Panc1 (cell line): ENCODE results near the gene ORMDL2. TPM values are rescaled to one million over a fixed set of nuclear protein-coding genes. Genes with fewer than 3 reads are reported as not detected.

ENCODE experiments used
- ATAC-seq: fragments of 200-7000 bp; cut with Tn5 transposase; 2 replicates; pipeline ENCODE4 v1.9.1; 2020; ENCODE audit warnings: mild to moderate bottlenecking, moderate library complexity
- BruUV-seq: library from RNA; stranded (reverse); fragments of 400-500 nt; replicated peaks from 2 replicates; lab custom pipeline; 2021; lab: Mats Ljungman, UMichigan
- CTCF ChIA-PET: fragments of 300-600 bp; sonication (Branson Sonifier 250); formaldehyde crosslinking; loops from one replicate; lab custom pipeline; 2022; ENCODE audit warnings: antibody characterized with exemption; lab: Charles Lee
- POLR2A ChIA-PET: fragments of 300-600 bp; sonication (Branson Sonifier 250); formaldehyde crosslinking; loops from one replicate; lab custom pipeline; 2022; ENCODE audit warnings: antibody characterized with exemption; lab: Charles Lee
- DNase-seq: peaks from one replicate; pipeline ENCODE4 v3.0.0-alpha.2; 2010; ENCODE audit warnings: low read depth, low spot score
- H3K27ac ChIP-seq: 2 replicates; pipeline ENCODE4 v1.5.1; 2011; ENCODE audit warnings: mild to moderate bottlenecking, low read length, inconsistent platforms
- H3K27me3 ChIP-seq: fragments of 200-500 bp; sonication (Bioruptor generic); 2 replicates; pipeline ENCODE4 v1.6.0; 2014; ENCODE audit warnings: low read length, inconsistent platforms; ENCODE audit not compliant: control insufficient read depth, insufficient read depth
- H3K36me3 ChIP-seq: fragments of 200-500 bp; sonication (Bioruptor generic); 2 replicates; pipeline ENCODE4 v1.5.1; 2014; ENCODE audit warnings: inconsistent platforms, mild to moderate bottlenecking, low read length, moderate library complexity; ENCODE audit not compliant: control insufficient read depth, insufficient read depth
- H3K4me1 ChIP-seq: 2 replicates; pipeline ENCODE4 v1.5.1; 2011; ENCODE audit warnings: inconsistent platforms, mild to moderate bottlenecking, low read length, moderate library complexity; ENCODE audit not compliant: control insufficient read depth, insufficient read depth
- H3K4me3 ChIP-seq, 2 experiments: 2 replicates each; pipeline ENCODE4 v1.5.1; 2011 to 2012; ENCODE audit warnings: low read depth in 2 of 2, low read length in 2 of 2, mild to moderate bottlenecking in 2 of 2, inconsistent platforms in 1 of 2, moderate library complexity in 1 of 2
- H3K9me3 ChIP-seq: fragments of 200-500 bp; sonication (Bioruptor generic); 2 replicates; pipeline ENCODE4 v1.5.1; 2014; ENCODE audit warnings: low read depth, mild to moderate bottlenecking, inconsistent platforms, low read length, moderate library complexity; ENCODE audit not compliant: control insufficient read depth, insufficient read depth
- POLR2AphosphoS5 ChIP-seq: IDR thresholded peaks from 2 replicates; pipeline ENCODE4 v1.6.1; 2012; ENCODE audit warnings: mild to moderate bottlenecking, low read depth, low read length, moderate library complexity
- REST ChIP-seq, 2 experiments: IDR thresholded peaks; 2 replicates each; pipeline ENCODE4 v1.6.1; 2011 to 2012; ENCODE audit warnings: low read depth in 2 of 2, control low read depth in 1 of 2, low read length in 1 of 2, mild to moderate bottlenecking in 1 of 2, moderate library complexity in 1 of 2; ENCODE audit not compliant: insufficient read depth in 1 of 2
- SIN3A ChIP-seq: IDR thresholded peaks from 2 replicates; pipeline ENCODE4 v1.6.1; 2012; ENCODE audit warnings: low read depth, mild to moderate bottlenecking, low read length, moderate library complexity, borderline replicate concordance; ENCODE audit not compliant: insufficient read depth
- TCF7L2 ChIP-seq: IDR thresholded peaks from 2 replicates; pipeline ENCODE4 v1.6.1; 2011; ENCODE audit warnings: mild to moderate bottlenecking, low read depth, low read length, inconsistent platforms
- in situ Hi-C: cut with HindIII; loops from 2 replicates; pipeline ENCODE4 v1.10.0; 2016; ENCODE audit warnings: low sequenced_read_pairs, low pct_unique_long_range_greater_than_20kb
- intact Hi-C: fragments of 100-400 bp; cut with micrococcal nuclease; formaldehyde crosslinking; loops from one replicate; pipeline ENCODE4 v1.10.0; 2022; ENCODE audit not compliant: unreplicated experiment
- total RNA-seq: library from RNA; stranded (reverse); gene quantifications from one replicate; pipeline ENCODE4 v1.2.1, GENCODE V29; 2021; ENCODE audit not compliant: unreplicated experiment
- TF ChIP-seq, protein P1 (sequence below): fragments of 450-650 bp; IDR thresholded peaks from 2 replicates; pipeline ENCODE4 v1.5.1; 2017; ENCODE audit warnings: mild to moderate bottlenecking

ORMDL2 gene
- total RNA-seq, 1 experiment from 2014 or later: 59.6 TPM

DNA sequence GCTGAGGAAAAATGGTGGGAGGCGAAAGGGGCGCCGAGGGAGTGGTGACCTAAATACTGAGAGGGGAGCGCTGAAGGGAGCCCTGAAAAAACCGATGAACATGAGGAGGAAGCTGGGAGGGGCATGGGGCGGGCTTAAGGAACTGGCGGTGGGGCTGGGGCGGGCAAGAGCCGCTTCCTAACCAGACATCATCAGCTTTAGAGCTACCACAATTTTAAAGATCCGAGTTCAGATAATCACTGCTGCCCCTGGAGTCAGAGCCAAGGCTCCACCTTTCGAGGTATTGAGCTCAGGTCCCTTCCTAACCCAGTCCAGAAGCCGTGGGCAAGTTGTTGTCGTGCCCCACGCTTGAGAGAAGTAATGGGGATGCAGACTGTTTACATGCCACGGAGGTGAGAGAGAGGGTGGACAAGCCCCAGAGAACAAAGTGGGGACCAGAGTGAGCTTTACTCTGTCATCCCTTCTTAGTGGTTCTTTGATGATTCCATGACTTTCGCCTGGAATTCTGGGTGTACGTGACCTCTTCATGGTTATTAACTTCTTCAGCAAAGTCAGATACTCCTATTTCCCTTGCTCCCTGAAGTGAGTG is 393 bp downstream of the ORMDL2 start:
- BruUV-seq: TSS peak; percentile 88

DNA sequence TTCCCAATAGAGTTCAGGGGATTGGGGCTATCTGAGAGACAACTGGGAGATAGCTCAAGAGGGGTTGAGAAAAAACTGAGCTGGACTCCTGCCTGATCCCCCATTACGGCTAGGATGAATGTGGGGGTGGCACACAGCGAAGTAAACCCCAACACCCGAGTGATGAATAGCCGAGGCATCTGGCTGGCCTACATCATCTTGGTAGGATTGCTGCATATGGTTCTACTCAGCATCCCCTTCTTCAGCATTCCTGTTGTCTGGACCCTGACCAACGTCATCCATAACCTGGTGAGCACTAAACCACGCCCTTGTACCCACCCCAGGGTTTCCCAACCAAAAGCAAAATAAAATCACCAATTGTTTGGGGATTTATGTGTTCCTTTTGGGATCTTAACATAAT is 1.0 kb downstream of the ORMDL2 start:
- peak overlapping the region; percentile 89 for H3K27ac ChIP-seq
- BruUV-seq: no TSS peak
- intact Hi-C loops: loop anchor here (5.0 kb wide), 1 partner anchor 82 kb away; no protein-coding TSS in a partner anchor
- H3K4me3 ChIP-seq: peak overlapping the region; percentile 89 to 100
- H3K4me1 ChIP-seq: peaks cover 16% of the 10 kb centered on the region
- in situ Hi-C loops: no loop called here
- H3K27me3 ChIP-seq: no peaks in the 10 kb centered on the region
- ATAC-seq: no peak
- POLR2A ChIA-PET: interaction anchor here (1.5 kb wide), 1 partner anchor 80 kb away, joined by 4 read pairs; no protein-coding TSS in a partner anchor
- CTCF ChIA-PET: interaction anchor here (1.0 kb wide), 1 partner anchor 211 kb away, joined by 3 read pairs; no protein-coding TSS in a partner anchor
- H3K9me3 ChIP-seq: no peaks in the 10 kb centered on the region
- H3K36me3 ChIP-seq: peaks cover 37% of the 10 kb centered on the region
- no peak for DNase-seq
- TF ChIP-seq SIN3A (no peak), POLR2AphosphoS5 (no peak), REST (IDR thresholded peaks at IDR 0.05; ENCODE audit: insufficient read depth in 1 of 2, low read depth in 2 of 2, low read length in 1 of 2) (no peak), TCF7L2 (no peak)
- TF ChIP-seq, protein P1, sequence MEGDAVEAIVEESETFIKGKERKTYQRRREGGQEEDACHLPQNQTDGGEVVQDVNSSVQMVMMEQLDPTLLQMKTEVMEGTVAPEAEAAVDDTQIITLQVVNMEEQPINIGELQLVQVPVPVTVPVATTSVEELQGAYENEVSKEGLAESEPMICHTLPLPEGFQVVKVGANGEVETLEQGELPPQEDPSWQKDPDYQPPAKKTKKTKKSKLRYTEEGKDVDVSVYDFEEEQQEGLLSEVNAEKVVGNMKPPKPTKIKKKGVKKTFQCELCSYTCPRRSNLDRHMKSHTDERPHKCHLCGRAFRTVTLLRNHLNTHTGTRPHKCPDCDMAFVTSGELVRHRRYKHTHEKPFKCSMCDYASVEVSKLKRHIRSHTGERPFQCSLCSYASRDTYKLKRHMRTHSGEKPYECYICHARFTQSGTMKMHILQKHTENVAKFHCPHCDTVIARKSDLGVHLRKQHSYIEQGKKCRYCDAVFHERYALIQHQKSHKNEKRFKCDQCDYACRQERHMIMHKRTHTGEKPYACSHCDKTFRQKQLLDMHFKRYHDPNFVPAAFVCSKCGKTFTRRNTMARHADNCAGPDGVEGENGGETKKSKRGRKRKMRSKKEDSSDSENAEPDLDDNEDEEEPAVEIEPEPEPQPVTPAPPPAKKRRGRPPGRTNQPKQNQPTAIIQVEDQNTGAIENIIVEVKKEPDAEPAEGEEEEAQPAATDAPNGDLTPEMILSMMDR: no peak

More for the DNA sequence above, 393 bp downstream of the ORMDL2 start:
- intact Hi-C loops: loop anchor here (5.0 kb wide), 1 partner anchor 81 kb away; no protein-coding TSS in a partner anchor
- CTCF ChIA-PET: interaction anchor here (0.5 to 2.1 kb wide), 3 partner anchors 8 to 211 kb away, joined by 3 to 11 read pairs (median 6); no protein-coding TSS in a partner anchor
- Histone ChIP-seq H3K9me3 (no peaks in the 10 kb centered on the region), H3K36me3 (peaks cover 37% of the 10 kb centered on the region), H3K27ac (peak overlapping the region; percentile 89), H3K4me1 (peaks cover 16% of the 10 kb centered on the region), H3K27me3 (no peaks in the 10 kb centered on the region), H3K4me3 (peak overlapping the region; percentile 89 to 100)
- in situ Hi-C loops: no loop called here
- POLR2A ChIA-PET: interaction anchor here (0.6 to 1.5 kb wide), 6 partner anchors 9 to 1160 kb away, joined by 3 to 21 read pairs (median 4); partner anchors contain the start of genes DNAJC14 and RAB5B
- DNase-seq (no peak), ATAC-seq (peak; percentile 75)
- TF ChIP-seq POLR2AphosphoS5 (peak; percentile 86), TCF7L2 (no peak; the same call in 1 of the 2 replicates), SIN3A (0 out of 2 replicates have a peak, but pooled peaks have one; percentile 47)
- TF ChIP-seq, protein P1: no peak
